ENCODE data around the gene CALHM6.

The CALHM6 gene

GRCh38 chr6:116445102-116445501, 16.1 kb upstream of the CALHM6 start:
- DNase-seq = no peak

GRCh38 chr6:116446399-116446798, 14.8 kb upstream of the CALHM6 start:
- no peak for DNase-seq

- DNase-seq = no peak
Observed at GRCh38 chr6:116447052-116447451, 14.1 kb upstream of the CALHM6 start.

GRCh38 chr6:116447496-116448011, 13.6 kb upstream of the CALHM6 start:
- no peak for DNase-seq

- no peak for DNase-seq
Observed at GRCh38 chr6:116449565-116449964, 11.6 kb upstream of the CALHM6 start.

GRCh38 chr6:116450185-116450710, 10.9 kb upstream of the CALHM6 start:
- DNase-seq = no peak

- no peak for DNase-seq
Observed at GRCh38 chr6:116450769-116451740, 10.1 kb upstream of the CALHM6 start.

- no peak for DNase-seq
Observed at GRCh38 chr6:116451916-116452315, 9.3 kb upstream of the CALHM6 start.

- no peak for DNase-seq
Observed at GRCh38 chr6:116452531-116452930, 8.6 kb upstream of the CALHM6 start.

- no peak for DNase-seq
Observed at GRCh38 chr6:116456106-116456505, 5.1 kb upstream of the CALHM6 start.

GRCh38 chr6:116456927-116457326, 4.2 kb upstream of the CALHM6 start:
- no peak for DNase-seq

- DNase-seq = no peak
Observed at GRCh38 chr6:116458264-116458663, 2.9 kb upstream of the CALHM6 start.

- DNase-seq = no peak
Observed at GRCh38 chr6:116459927-116460326, 1.2 kb upstream of the CALHM6 start.

GRCh38 chr6:116461932-116462885, 1.0 kb downstream of the CALHM6 start:
- peak; percentile 91 for DNase-seq

- no peak for DNase-seq
Observed at GRCh38 chr6:116463301-116463700, 2.1 kb downstream of the CALHM6 start.

- DNase-seq = no peak
Observed at GRCh38 chr6:116465246-116465645, 4.1 kb downstream of the CALHM6 start.

- DNase-seq = no peak
Observed at GRCh38 chr6:116467096-116467495, 5.9 kb downstream of the CALHM6 start.

GRCh38 chr6:116467514-116467913, 6.3 kb downstream of the CALHM6 start:
- no peak for DNase-seq

GRCh38 chr6:116468293-116468692, 7.1 kb downstream of the CALHM6 start:
- no peak for DNase-seq

GRCh38 chr6:116471531-116471930, 10.4 kb downstream of the CALHM6 start:
- no peak for DNase-seq

GRCh38 chr6:116472706-116473105, 11.5 kb downstream of the CALHM6 start:
- DNase-seq = no peak

GRCh38 chr6:116475141-116475540, 14.0 kb downstream of the CALHM6 start:
- DNase-seq = no peak

All from right kidney (tissue), 1 donor.